MG63 (cell line): ENCODE data around the gene MOBP. TPM values are rescaled to one million over a fixed set of nuclear protein-coding genes. Genes with fewer than 3 reads are reported as not detected.
A peak's percentile ranks its signal among the peaks of the same experiment; 100 is the strongest.
"Not testable (repeated sequence)": the region's sequence is repeated elsewhere in the genome, so short reads cannot be mapped to it uniquely, and the experiment has no call there.

Experiments
- DNase-seq: peaks from one replicate; pipeline ENCODE4 v3.0.0-alpha.2; 2020
- H3K27me3 ChIP-seq: fragments of 250-450 bp; sonication (Bioruptor Pico); 2 replicates; pipeline ENCODE4 v1.5.1; 2020; ENCODE audit warnings: mild to moderate bottlenecking, moderate library complexity
- H3K36me3 ChIP-seq: fragments of 250-450 bp; sonication (Bioruptor Pico); 2 replicates; pipeline ENCODE4 v1.5.1; 2020; ENCODE audit warnings: mild to moderate bottlenecking, moderate library complexity
- H3K4me3 ChIP-seq: fragments of 250-450 bp; sonication (Bioruptor Pico); 2 replicates; pipeline ENCODE4 v1.5.1; 2020; ENCODE audit warnings: mild to moderate bottlenecking, moderate library complexity
- H3K9me3 ChIP-seq: fragments of 250-450 bp; sonication (Bioruptor Pico); 2 replicates; pipeline ENCODE4 v1.5.1; 2020; ENCODE audit warnings: mild to moderate bottlenecking, moderate library complexity
- total RNA-seq: library from RNA; depleted of rRNA; stranded (reverse); fragments of >200 nt; shearing (Covaris generic); gene quantifications from 2 replicates; pipeline ENCODE4 v1.2.3, GENCODE V29; 2014; ENCODE audit warnings: low replicate concordance; rRNA removed

Gene MOBP, protein sequence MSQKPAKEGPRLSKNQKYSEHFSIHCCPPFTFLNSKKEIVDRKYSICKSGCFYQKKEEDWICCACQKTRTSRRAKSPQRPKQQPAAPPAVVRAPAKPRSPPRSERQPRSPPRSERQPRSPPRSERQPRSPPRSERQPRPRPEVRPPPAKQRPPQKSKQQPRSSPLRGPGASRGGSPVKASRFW
- not detected in 2 replicates for total RNA-seq

DNA sequence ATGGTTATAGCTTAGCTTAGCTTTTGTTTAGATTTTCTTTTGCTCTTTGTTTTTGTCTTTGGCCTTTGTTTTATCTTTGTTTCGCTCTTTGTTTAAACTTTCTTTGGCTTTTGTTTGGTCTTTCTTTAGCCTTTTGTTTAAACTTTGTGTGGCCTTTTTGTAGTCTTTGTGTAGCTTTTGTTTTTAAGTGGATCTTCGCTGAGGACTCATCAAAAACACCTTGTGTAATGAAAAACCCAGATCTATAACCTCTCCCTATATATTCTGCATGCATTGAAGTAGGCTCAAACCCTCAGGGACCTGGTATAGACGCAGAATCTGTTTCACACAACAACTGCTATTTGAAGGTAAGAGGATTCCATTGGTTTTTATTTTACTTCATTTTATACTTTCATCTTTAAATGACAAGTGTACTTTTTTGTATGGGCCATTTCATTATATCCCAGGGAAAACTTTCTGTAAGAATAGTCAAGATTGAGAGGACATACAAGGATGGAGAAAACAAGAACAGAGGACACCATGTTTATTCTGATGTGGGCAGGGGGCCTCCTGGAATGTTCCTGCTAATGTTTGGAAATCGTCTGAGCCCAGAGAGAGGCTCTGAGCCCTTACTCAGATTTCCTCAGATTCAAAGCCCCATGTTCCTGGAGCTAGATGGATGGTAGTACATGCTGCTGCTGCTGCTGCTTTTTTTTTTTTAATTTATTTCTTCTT, at the start of gene MOBP:
TSS of gene MOBP (plus strand) at position 287 of the 714 bp plus-strand sequence. CDS start 34,390 bp downstream, outside the sequence.
- no peaks in the 10 kb centered on the region for H3K27me3 ChIP-seq
- H3K36me3 ChIP-seq: no peaks in the 10 kb centered on the region
- no peak within 1 kb of the TSS for H3K4me3 ChIP-seq
- no peaks in the 10 kb centered on the region for H3K9me3 ChIP-seq
- DNase-seq: no peak

DNA sequence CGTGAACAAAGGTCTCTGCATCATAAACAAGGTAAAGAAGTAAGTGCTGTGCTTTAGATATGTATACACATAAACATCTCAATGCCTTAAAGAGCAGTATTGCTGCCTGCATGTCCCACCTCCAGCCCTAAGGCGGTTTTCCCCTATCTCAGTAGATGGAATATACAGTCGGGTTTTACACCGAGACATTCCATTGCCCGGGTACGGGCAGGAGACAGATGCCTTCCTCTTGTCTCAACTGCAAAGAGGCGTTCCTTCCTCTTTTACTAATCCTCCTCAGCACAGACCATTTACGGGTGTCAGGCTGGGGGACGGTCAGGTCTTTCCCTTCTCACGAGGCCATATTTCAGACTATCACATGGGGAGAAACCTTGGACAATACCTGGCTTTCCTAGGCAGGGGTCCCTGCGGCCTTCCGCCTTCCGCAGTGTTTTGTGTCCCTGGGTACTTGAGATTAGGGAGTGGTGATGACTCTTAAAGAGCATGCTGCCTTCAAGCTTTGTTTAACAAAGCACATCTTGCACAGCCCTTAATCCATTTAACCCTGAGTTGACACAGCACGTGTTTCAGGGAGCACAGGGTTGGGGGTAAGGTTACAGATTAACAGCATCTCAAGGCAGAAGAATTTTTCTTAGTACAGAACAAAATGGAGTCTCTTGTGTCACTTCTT, 48.8 kb upstream of the MOBP start:
- not testable (repeated sequence) for DNase-seq, H3K4me3 ChIP-seq, H3K9me3 ChIP-seq, H3K36me3 ChIP-seq, H3K27me3 ChIP-seq

DNA sequence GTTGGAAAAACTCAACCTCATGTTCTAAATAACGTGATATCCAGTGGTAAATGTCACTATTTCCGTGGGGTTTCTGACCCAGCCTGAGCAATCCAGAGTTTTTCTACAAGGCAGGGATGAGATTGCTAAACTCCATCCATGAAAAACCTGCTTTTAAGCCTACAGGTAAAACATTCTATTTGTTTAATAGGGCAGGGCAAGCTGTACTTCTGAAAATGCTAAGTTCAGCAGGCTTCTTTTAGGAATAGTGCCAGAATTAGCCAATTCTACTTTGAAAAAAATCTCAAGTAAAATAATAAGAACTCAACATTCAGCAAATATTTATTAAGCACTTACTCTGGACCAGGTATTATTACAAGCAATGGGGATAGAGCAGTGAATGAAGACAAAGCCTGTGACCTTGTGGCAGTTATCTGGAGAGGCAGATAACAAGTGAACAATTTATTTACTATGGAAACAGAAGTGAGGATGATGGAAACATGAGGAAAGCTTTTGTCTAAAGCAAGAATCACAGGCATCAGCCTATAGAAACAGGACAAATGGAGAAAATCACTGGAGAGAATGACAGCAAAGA, 47.7 kb upstream of the MOBP start:
- no peaks in the 10 kb centered on the region for H3K27me3 ChIP-seq
- no peaks in the 10 kb centered on the region for H3K36me3 ChIP-seq
- H3K9me3 ChIP-seq: no peaks in the 10 kb centered on the region
- no peak for DNase-seq
- no peak overlapping the region for H3K4me3 ChIP-seq

DNA sequence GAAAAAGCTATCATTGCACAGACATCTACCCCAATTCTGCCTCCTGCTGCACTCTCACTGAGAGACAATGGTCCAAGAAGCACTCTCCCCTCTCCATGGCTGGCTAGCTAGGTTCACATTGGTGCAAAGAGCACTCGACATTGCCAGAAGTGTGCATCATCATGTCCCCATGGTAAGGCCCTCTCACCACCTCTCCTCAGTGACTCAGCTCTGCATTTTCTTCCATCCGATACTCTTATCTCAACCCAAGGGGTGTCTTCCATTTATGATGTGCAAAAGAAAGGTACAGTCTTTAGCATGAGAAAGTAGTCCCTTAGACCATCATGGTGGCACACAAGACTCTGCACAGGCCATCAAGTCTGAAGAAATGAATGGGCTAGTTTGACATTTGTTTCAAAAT, 46.9 kb upstream of the MOBP start:
- no peak overlapping the region for H3K4me3 ChIP-seq
- H3K9me3 ChIP-seq: no peaks in the 10 kb centered on the region
- H3K36me3 ChIP-seq: no peaks in the 10 kb centered on the region
- no peaks in the 10 kb centered on the region for H3K27me3 ChIP-seq
- DNase-seq: no peak

DNA sequence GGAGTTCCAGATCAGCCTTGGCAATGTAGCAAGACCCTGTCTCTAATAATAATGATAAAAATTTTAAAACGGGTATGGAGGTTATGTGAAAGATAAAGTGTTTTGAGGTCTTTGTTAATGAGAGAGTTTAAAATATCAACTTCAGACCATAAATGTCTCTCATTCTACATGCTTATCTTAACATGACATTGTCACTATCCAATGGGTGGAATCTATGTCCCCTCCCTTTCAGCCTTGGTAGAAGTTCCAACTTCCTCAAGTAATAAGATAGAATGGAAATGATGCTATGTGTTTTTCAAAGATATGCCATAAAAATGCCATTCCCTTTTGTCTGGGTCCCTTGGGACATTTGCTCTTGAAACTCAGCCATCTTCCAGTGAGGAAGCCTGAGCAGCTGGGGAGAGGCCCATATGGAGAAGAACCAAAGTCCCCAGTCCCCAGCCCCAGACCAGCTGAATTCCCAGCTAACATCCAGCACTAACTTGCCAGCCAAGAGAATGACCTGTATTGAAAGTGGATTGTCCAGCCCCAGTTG, 44.0 kb upstream of the MOBP start:
- Histone ChIP-seq H3K27me3 (no peaks in the 10 kb centered on the region), H3K9me3 (no peaks in the 10 kb centered on the region), H3K36me3 (no peaks in the 10 kb centered on the region), H3K4me3 (no peak overlapping the region)
- DNase-seq: no peak

DNA sequence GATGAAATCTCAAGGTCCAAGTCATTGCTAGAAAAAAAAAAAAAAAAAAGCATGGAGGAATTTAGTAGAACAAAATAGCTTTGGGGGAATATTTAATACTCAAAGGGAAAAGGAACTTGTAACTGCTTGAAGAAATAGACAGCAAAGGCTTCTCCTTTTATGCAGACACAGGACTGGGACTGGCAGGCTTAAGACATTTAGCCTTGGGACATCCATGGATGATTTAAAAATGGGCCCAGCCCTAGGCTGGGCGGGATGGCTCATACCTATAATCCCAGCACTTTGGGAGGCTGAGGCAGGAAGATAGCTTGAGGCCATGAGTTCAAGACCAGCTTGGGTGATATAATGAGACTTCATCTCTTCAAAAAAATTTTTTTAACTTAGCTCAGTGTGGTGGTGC, 41.2 kb upstream of the MOBP start:
- DNase-seq: no peak
- Histone ChIP-seq H3K9me3 (no peaks in the 10 kb centered on the region), H3K4me3 (no peak overlapping the region), H3K36me3 (no peaks in the 10 kb centered on the region), H3K27me3 (no peaks in the 10 kb centered on the region)

DNA sequence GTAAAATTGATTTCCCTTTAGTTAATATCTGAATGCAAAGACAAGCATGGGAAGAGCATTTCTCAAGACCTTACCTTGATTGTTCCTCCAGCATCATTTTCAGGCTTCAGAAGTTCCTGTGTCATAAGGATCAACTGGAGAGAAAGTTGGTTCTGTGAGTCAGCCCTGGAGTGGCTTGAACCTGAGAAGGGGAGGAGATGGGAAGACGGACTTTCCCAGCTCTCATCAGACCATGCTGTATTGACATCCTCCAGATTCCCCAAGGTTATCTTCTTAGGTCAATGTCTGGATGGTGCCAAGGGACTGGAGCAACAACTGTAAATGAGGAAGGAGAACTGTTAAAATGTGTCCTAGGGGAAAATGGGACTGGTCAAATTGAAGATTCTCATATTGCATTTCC, 40.0 kb upstream of the MOBP start:
- H3K36me3 ChIP-seq: no peaks in the 10 kb centered on the region
- DNase-seq: no peak
- no peaks in the 10 kb centered on the region for H3K9me3 ChIP-seq
- H3K27me3 ChIP-seq: no peaks in the 10 kb centered on the region
- no peak overlapping the region for H3K4me3 ChIP-seq

DNA sequence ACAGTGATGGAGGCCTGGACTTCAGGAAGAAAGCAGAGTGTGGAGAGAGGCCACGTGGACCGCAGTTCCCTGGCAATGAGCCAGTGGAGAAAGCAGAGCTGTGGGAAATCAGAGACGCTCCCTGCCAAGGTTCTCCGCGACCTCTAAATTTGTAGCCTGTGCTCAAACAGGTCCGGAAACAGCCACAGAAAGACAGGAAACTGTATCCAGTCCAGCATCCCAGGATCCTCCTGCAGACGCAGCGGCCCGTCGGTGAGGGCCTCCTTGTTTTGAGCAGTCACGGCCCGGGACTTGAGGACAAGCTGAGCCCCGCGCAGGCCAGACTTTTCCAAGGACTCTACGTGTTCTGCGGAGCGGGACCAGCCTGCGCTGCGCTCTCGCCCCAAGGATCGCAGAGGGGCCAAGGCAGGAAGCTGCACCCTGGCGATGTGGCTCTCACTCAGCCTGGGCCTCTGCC, 38.7 kb upstream of the MOBP start:
- H3K36me3 ChIP-seq: no peaks in the 10 kb centered on the region
- H3K27me3 ChIP-seq: no peaks in the 10 kb centered on the region
- no peak overlapping the region for H3K4me3 ChIP-seq
- no peaks in the 10 kb centered on the region for H3K9me3 ChIP-seq
- no peak for DNase-seq

DNA sequence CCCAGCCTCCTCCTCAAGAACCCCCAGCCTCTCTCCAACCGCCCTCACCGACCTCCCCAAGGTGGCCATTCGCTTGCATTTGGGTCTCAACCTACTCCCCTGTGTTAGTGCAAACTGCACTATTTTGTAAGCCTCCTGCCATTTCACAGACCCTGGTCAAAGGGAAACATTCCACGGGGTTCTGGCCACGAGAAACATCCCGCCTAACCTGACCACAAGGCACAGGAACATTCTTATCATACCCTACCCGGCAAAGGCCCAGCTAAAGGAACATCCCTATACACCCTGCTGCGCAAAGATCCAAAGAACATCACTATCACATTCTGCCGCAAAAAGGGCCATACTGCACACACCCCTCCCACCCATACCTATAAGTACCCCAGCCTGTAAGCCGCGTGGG, 38.0 kb upstream of the MOBP start:
- Histone ChIP-seq H3K36me3 (no peaks in the 10 kb centered on the region), H3K4me3 (no peak overlapping the region), H3K9me3 (no peaks in the 10 kb centered on the region), H3K27me3 (no peaks in the 10 kb centered on the region)
- DNase-seq: no peak

DNA sequence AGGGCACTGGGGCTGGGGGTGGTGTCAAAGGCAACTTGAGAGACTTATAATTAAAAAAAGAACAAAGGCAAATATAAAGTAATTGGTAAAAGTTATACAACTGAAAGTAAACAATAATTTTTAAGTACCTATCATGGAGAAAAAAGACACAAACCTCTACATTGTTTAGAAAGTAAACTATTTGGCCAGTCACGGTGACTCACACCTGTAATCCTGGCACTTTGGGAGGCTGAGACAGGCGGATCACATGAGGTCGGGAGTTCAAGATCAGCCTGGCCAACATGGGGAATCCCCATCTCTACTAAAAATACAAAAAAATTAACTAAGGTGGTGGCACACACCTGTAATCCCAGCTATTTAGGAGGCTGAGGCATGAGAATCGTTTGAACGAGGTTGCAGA, 35.1 kb upstream of the MOBP start:
- H3K36me3 ChIP-seq: no peaks in the 10 kb centered on the region
- no peak overlapping the region for H3K4me3 ChIP-seq
- no peaks in the 10 kb centered on the region for H3K9me3 ChIP-seq
- H3K27me3 ChIP-seq: no peaks in the 10 kb centered on the region
- DNase-seq: peak; percentile 37

DNA sequence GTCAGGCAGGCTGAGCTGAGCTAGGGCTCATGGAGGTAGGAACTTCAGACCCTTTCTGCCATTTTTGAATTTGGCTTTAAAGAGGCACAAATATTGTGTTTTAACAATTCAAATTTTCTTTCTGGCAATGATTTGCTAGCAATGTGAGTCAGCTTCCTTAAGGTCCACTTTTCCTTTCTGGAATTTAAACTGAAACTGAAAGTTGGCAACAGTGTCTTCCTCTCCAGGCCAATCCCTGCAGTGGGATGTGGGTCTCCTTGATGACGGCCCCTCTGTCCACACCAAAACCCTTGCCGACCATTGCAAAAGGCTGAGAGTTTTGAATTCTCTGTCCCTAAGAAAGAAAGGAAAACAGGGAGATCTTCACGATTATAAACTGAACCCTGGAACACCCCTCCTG, 33.8 kb upstream of the MOBP start:
- peak; percentile 35 for DNase-seq
- Histone ChIP-seq H3K9me3 (no peaks in the 10 kb centered on the region), H3K4me3 (no peak overlapping the region), H3K27me3 (no peaks in the 10 kb centered on the region), H3K36me3 (no peaks in the 10 kb centered on the region)

DNA sequence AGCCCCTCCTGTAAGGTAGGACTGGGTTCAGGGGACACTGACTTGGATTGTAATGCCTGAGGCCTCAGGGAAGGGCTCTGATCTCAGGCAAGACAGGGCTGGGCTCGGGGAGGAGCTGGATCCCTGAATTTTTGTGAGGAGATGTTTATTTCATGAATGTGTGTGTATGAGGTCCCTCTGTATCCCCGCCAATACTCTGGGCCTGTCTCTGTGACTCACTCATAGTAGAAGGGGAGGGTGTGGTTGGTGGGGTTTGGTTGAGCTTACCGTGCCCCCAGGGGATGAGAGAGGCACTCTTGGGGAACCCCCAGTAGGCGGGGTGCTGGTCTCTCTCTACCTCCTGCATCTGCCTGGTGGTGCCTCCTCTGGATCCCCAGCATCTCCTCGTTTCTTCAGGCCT, 32.9 kb upstream of the MOBP start:
- peak; percentile 68 for DNase-seq
- Histone ChIP-seq H3K4me3 (no peak overlapping the region), H3K27me3 (no peaks in the 10 kb centered on the region), H3K9me3 (no peaks in the 10 kb centered on the region), H3K36me3 (no peaks in the 10 kb centered on the region)

DNA sequence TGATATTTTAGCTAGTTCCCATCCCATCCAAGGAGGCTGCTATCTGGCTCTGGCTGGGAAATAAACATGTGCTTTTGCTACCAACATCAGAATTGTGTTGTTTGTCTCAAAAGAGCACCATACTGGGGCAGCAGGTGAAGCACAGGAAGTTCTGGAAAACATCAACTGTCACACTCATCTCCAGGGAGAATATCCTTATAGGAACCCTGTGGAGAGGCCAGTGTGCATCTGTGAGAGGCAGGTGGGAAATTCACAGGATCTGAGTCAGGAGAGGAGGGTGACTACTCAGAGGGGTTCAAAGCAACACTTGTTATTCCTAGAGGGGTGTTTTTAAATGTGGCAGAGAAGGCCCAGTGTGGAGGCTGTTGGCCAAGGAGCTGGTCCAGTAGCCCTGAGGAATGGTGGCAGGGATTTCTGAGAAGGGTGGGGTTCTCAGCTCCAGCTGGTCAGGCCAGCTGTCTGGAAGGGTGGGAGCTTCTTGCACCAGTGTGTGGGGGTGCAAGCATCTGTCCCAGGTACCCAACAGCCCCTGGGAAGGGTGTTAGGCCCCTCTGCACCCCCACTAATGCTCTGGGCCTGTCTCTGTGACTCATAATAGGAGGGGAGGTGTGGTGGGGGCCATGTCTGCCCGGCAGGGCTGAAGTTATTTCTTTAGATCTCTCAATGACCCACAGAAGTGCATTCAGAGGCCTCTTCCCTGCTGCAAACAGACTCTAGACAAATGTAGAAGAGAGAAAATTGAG, 32.3 kb upstream of the MOBP start:
- H3K36me3 ChIP-seq: no peaks in the 10 kb centered on the region
- DNase-seq: no peak
- H3K27me3 ChIP-seq: no peaks in the 10 kb centered on the region
- no peak overlapping the region for H3K4me3 ChIP-seq
- no peaks in the 10 kb centered on the region for H3K9me3 ChIP-seq

DNA sequence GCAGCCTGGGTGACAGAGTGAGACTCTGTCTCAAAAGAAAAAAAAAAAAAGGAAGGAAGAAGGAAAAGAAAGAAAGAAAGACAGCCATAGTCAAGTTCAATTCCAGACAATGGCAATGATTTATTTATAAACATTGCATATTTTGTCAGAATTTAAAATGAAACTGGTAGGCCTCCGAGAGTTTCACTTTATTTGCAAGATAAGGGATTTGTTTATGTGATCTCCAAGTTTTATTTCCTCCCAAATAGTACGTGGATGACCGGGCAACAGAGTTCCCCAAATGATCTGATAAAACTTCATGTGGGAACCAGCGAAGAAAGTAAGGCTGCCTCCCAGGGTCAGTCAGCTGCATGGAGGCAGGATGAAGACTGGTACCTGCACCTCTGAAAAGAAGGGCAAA, 28.6 kb upstream of the MOBP start:
- DNase-seq: no peak
- Histone ChIP-seq H3K9me3 (no peaks in the 10 kb centered on the region), H3K36me3 (no peaks in the 10 kb centered on the region), H3K4me3 (no peak overlapping the region), H3K27me3 (no peaks in the 10 kb centered on the region)

DNA sequence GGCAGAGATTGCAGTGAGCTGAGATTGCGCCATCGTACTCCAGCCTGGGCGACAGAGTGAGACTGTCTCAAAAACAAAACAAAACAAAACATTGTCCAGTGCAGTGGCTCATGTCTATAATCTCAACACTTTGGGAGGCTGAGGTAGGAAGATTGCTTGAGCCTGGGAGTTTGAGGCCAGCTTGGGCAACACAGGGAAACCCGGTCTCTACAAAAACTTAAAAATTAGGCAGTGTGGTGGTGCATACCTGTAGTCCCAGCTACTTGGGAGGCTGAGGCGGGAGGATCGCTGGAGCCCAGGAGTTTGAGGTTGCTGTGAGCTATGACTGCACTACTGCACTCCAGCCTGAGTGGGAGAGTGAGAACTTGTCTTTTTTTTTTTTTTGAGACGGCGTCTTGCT, 27.2 kb upstream of the MOBP start:
- no peak for DNase-seq
- no peaks in the 10 kb centered on the region for H3K36me3 ChIP-seq
- H3K27me3 ChIP-seq: no peaks in the 10 kb centered on the region
- H3K4me3 ChIP-seq: no peak overlapping the region
- H3K9me3 ChIP-seq: no peaks in the 10 kb centered on the region

DNA sequence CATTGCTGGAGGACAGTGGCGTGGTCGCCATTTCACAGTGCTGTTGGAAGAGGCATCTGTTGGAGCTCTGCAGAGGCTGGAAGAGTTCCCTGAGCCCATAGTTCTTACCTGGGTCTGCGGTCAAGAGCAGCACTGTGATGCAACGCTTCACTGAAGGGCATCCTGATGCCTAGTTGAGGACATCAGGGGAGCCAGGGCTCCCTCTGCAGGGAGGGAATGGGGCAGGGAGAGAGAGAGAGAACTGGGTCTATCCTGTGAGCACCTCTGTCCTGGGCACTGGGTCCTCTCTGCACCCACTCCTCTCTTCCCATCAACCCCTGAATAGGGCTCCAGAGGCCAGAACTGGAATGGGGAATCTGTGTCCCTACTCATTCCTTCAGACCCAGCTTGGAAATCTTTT, 23.9 kb upstream of the MOBP start:
- Histone ChIP-seq H3K4me3 (no peak overlapping the region), H3K9me3 (no peaks in the 10 kb centered on the region), H3K36me3 (no peaks in the 10 kb centered on the region), H3K27me3 (no peaks in the 10 kb centered on the region)
- DNase-seq: no peak

DNA sequence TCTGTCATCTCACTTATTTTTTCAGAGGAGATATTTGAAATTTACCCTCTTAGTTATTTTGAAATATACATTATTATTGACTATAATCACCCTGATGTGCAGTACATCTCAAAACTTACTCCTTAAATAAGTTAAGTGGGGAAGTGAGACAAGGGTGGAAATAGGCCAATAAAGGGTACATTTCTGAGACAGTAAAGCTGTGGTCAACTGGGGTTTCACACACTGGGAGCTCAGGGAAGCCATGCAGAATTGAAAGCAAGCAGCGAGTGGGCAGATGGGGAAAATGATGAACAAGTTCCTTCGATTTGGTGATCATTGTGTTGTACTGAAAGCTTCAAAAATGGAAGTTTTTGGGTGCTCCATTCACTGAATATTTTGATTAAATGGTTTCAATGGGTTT, 21.6 kb upstream of the MOBP start:
- no peaks in the 10 kb centered on the region for H3K9me3 ChIP-seq
- no peak for DNase-seq
- H3K36me3 ChIP-seq: no peaks in the 10 kb centered on the region
- no peak overlapping the region for H3K4me3 ChIP-seq
- H3K27me3 ChIP-seq: no peaks in the 10 kb centered on the region
